GM19099 (cell line): Measurements from ENCODE around the gene GPATCH3.

Source experiments
- POLR2A ChIP-seq: IDR thresholded peaks from 3 replicates; pipeline ENCODE4 v1.6.1; 2011; ENCODE audit warnings: low read depth; ENCODE audit not compliant: insufficient read length; ENCODE audit errors: extremely low read depth

GPATCH3 gene

GRCh38 chr1:26900001-26900814, at the start of gene GPATCH3:
TSS of gene GPATCH3 (minus strand) at chr1:26900467. CDS start at chr1:26900442, 25 bp downstream.
- TF ChIP-seq POLR2A = peak; percentile 93

- TF ChIP-seq POLR2A = no peak
Observed at GRCh38 chr1:26949926-26950319, 49.7 kb upstream of the GPATCH3 start.

GRCh38 chr1:26949266-26949925, 49.1 kb upstream of the GPATCH3 start:
- no peak for TF ChIP-seq POLR2A

GRCh38 chr1:26946270-26946669, 46.0 kb upstream of the GPATCH3 start:
- TF ChIP-seq POLR2A = no peak

GRCh38 chr1:26945728-26946127, 45.5 kb upstream of the GPATCH3 start:
- no peak for TF ChIP-seq POLR2A

- no peak for TF ChIP-seq POLR2A
Observed at GRCh38 chr1:26945138-26945537, 44.9 kb upstream of the GPATCH3 start.

- TF ChIP-seq POLR2A = no peak
Observed at GRCh38 chr1:26942656-26943055, 42.4 kb upstream of the GPATCH3 start.

GRCh38 chr1:26941311-26941710, 41.0 kb upstream of the GPATCH3 start:
- TF ChIP-seq POLR2A = no peak

GRCh38 chr1:26938659-26939025, 38.4 kb upstream of the GPATCH3 start:
- TF ChIP-seq POLR2A = no peak

GRCh38 chr1:26938004-26938658, 37.9 kb upstream of the GPATCH3 start:
- TF ChIP-seq POLR2A = no peak

GRCh38 chr1:26936823-26937222, 36.6 kb upstream of the GPATCH3 start:
- no peak for TF ChIP-seq POLR2A

GRCh38 chr1:26932531-26932930, 32.3 kb upstream of the GPATCH3 start:
- no peak for TF ChIP-seq POLR2A

- no peak for TF ChIP-seq POLR2A
Observed at GRCh38 chr1:26923711-26924110, 23.4 kb upstream of the GPATCH3 start.

GRCh38 chr1:26922901-26923300, 22.6 kb upstream of the GPATCH3 start:
- no peak for TF ChIP-seq POLR2A

- TF ChIP-seq POLR2A = no peak
Observed at GRCh38 chr1:26922431-26922729, 22.1 kb upstream of the GPATCH3 start.
